HG03108 (cell line): ENCODE measurements around the gene PER2.
"Not testable (repeated sequence)": the region's sequence is repeated elsewhere in the genome, so short reads cannot be mapped to it uniquely, and the experiment has no call there.

Source experiments
- ATAC-seq: cut with Tn5 transposase; IDR thresholded peaks from one replicate; pipeline ENCODE4 v1.9.1; 2021; ENCODE audit warnings: moderate library complexity; ENCODE audit not compliant: unreplicated experiment

Gene PER2

GRCh38 chr2:238310721-238311120 is 22.3 kb upstream of the PER2 start:
- ATAC-seq = not testable (repeated sequence)

- no peak for ATAC-seq
Measured at GRCh38 chr2:238308177-238308576, 19.8 kb upstream of the PER2 start.

- ATAC-seq = no peak
Measured at GRCh38 chr2:238306672-238306998, 18.2 kb upstream of the PER2 start.

GRCh38 chr2:238305965-238306671 is 17.7 kb upstream of the PER2 start:
- no peak for ATAC-seq

- ATAC-seq = no peak
Measured at GRCh38 chr2:238305092-238305862, 16.9 kb upstream of the PER2 start.

- ATAC-seq = no peak
Measured at GRCh38 chr2:238304116-238304515, 15.7 kb upstream of the PER2 start.

GRCh38 chr2:238302751-238303150 is 14.3 kb upstream of the PER2 start:
- ATAC-seq = no peak

- no peak for ATAC-seq
Measured at GRCh38 chr2:238302087-238302486, 13.7 kb upstream of the PER2 start.

GRCh38 chr2:238299803-238300202 is 11.4 kb upstream of the PER2 start:
- no peak for ATAC-seq

GRCh38 chr2:238296638-238297457 is 8.4 kb upstream of the PER2 start:
- no peak for ATAC-seq

- ATAC-seq = no peak
Measured at GRCh38 chr2:238295144-238296112, 7.0 kb upstream of the PER2 start.

- ATAC-seq = no peak
Measured at GRCh38 chr2:238294393-238295143, 6.2 kb upstream of the PER2 start.

GRCh38 chr2:238294046-238294392 is 5.6 kb upstream of the PER2 start:
- ATAC-seq = no peak

- ATAC-seq = no peak
Measured at GRCh38 chr2:238291550-238292281, 3.3 kb upstream of the PER2 start.

GRCh38 chr2:238290715-238291549 is 2.5 kb upstream of the PER2 start:
- no peak for ATAC-seq

- no peak for ATAC-seq
Measured at GRCh38 chr2:238290091-238290509, 1.7 kb upstream of the PER2 start.

GRCh38 chr2:238289574-238289973 is 1.2 kb upstream of the PER2 start:
- no peak for ATAC-seq
